ENCODE results near the gene DACH1. TPM values are rescaled to one million over a fixed set of nuclear protein-coding genes. Genes with fewer than 3 reads are reported as not detected.

DACH1 gene
- total RNA-seq, 1 donor from 2014 or later: 37.1 TPM

DNA sequence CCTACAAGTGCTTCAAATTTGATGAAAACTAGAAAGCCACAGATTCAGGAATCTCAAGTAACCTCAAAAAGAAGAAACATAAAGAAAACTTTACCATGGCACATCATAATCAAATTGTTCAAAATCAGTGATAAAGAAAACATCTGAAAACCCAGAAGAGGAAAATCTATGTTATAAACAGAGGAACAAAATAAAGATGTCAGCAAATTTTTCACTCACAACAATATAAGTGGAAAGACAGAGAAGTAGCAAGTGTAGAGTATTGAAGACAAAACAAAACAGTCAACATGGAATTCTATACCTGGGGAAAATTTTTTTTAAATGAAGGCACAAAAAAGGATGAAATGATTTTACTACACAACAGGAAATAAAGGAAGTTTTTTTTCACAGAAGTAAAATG, 470.9 kb downstream of the DACH1 start:
- H3K27ac Mint-ChIP-seq: no peak overlapping the region

GRCh38 chr13:71395053-71395452, 472.0 kb downstream of the DACH1 start:
- no peak overlapping the region for H3K4me3 Mint-ChIP-seq (ENCODE audit: low read depth)
- H3K27ac Mint-ChIP-seq: no peak overlapping the region
- no peaks in the 10 kb centered on the region for H3K27me3 Mint-ChIP-seq
- H3K9me3 Mint-ChIP-seq (ENCODE audit: low read depth): no peaks in the 10 kb centered on the region
- H3K4me1 Mint-ChIP-seq (ENCODE audit: low read depth): peaks cover 4% of the 10 kb centered on the region
- peaks cover 2% of the 10 kb centered on the region for H3K36me3 Mint-ChIP-seq (ENCODE audit: insufficient read depth)
- TF ChIP-seq, protein P1, sequence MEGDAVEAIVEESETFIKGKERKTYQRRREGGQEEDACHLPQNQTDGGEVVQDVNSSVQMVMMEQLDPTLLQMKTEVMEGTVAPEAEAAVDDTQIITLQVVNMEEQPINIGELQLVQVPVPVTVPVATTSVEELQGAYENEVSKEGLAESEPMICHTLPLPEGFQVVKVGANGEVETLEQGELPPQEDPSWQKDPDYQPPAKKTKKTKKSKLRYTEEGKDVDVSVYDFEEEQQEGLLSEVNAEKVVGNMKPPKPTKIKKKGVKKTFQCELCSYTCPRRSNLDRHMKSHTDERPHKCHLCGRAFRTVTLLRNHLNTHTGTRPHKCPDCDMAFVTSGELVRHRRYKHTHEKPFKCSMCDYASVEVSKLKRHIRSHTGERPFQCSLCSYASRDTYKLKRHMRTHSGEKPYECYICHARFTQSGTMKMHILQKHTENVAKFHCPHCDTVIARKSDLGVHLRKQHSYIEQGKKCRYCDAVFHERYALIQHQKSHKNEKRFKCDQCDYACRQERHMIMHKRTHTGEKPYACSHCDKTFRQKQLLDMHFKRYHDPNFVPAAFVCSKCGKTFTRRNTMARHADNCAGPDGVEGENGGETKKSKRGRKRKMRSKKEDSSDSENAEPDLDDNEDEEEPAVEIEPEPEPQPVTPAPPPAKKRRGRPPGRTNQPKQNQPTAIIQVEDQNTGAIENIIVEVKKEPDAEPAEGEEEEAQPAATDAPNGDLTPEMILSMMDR (IDR thresholded peaks at IDR 0.05; ENCODE audit: unreplicated experiment): no peak
- DNase-seq (ENCODE audit: low spot score, unreplicated experiment): no peak

More for the DNA sequence above, 470.9 kb downstream of the DACH1 start:
- peaks cover 4% of the 10 kb centered on the region for H3K4me1 Mint-ChIP-seq (ENCODE audit: low read depth)
- DNase-seq (ENCODE audit: low spot score, unreplicated experiment): no peak
- TF ChIP-seq, protein P1 (IDR thresholded peaks at IDR 0.05; ENCODE audit: unreplicated experiment): no peak
- no peaks in the 10 kb centered on the region for H3K27me3 Mint-ChIP-seq
- H3K4me3 Mint-ChIP-seq (ENCODE audit: low read depth): no peak overlapping the region
- H3K36me3 Mint-ChIP-seq (ENCODE audit: insufficient read depth): no peaks in the 10 kb centered on the region
- H3K9me3 Mint-ChIP-seq (ENCODE audit: low read depth): no peaks in the 10 kb centered on the region

GRCh38 chr13:71394176-71394575, 472.8 kb downstream of the DACH1 start:
- H3K27me3 Mint-ChIP-seq: no peaks in the 10 kb centered on the region
- no peak overlapping the region for H3K4me3 Mint-ChIP-seq (ENCODE audit: low read depth)
- no peak overlapping the region for H3K27ac Mint-ChIP-seq
- DNase-seq (ENCODE audit: low spot score, unreplicated experiment): no peak
- TF ChIP-seq, protein P1 (IDR thresholded peaks at IDR 0.05; ENCODE audit: unreplicated experiment): no peak
- H3K9me3 Mint-ChIP-seq (ENCODE audit: low read depth): no peaks in the 10 kb centered on the region
- H3K4me1 Mint-ChIP-seq (ENCODE audit: low read depth): peaks cover 4% of the 10 kb centered on the region
- H3K36me3 Mint-ChIP-seq (ENCODE audit: insufficient read depth): peaks cover 2% of the 10 kb centered on the region

Data from progenitor cell of endocrine pancreas (in vitro differentiated cells).